Kidney glomerular epithelial cell (primary cell): ENCODE results near the gene PUM1.

Source experiments
- DNase-seq: peaks from one replicate; lab custom pipeline; 2025; lab: John Stamatoyannopoulos, UW

Gene PUM1

GRCh38 chr1:30906631-30907441 lies 158.7 kb downstream of the PUM1 start:
- DNase-seq = no peak

- DNase-seq = no peak
Measured at GRCh38 chr1:30905916-30906620, 159.4 kb downstream of the PUM1 start.

GRCh38 chr1:30905403-30905802 lies 160.1 kb downstream of the PUM1 start:
- no peak for DNase-seq

GRCh38 chr1:30904962-30905335 lies 160.6 kb downstream of the PUM1 start:
- no peak for DNase-seq

GRCh38 chr1:30904191-30904961 lies 161.1 kb downstream of the PUM1 start:
- DNase-seq = no peak

- DNase-seq = no peak
Measured at GRCh38 chr1:30903343-30904034, 162.0 kb downstream of the PUM1 start.

GRCh38 chr1:30902593-30903290 lies 162.8 kb downstream of the PUM1 start:
- no peak for DNase-seq

- no peak for DNase-seq
Measured at GRCh38 chr1:30901798-30902581, 163.5 kb downstream of the PUM1 start.

- DNase-seq = no peak
Measured at GRCh38 chr1:30900931-30901560, 164.5 kb downstream of the PUM1 start.

GRCh38 chr1:30900486-30900885 lies 165.0 kb downstream of the PUM1 start:
- no peak for DNase-seq

- no peak for DNase-seq
Measured at GRCh38 chr1:30899577-30900389, 165.7 kb downstream of the PUM1 start.

GRCh38 chr1:30898031-30898815 lies 167.3 kb downstream of the PUM1 start:
- no peak for DNase-seq

GRCh38 chr1:30896905-30897304 lies 168.6 kb downstream of the PUM1 start:
- no peak for DNase-seq

GRCh38 chr1:30895944-30896660 lies 169.4 kb downstream of the PUM1 start:
- DNase-seq = no peak

- no peak for DNase-seq
Measured at GRCh38 chr1:30895382-30895943, 170.1 kb downstream of the PUM1 start.

GRCh38 chr1:30894508-30894973 lies 171.0 kb downstream of the PUM1 start:
- no peak for DNase-seq

- no peak for DNase-seq
Measured at GRCh38 chr1:30893776-30894507, 171.6 kb downstream of the PUM1 start.
